Lower leg skin (tissue), 4 donors: ENCODE measurements around the gene KIFAP3. TPM values are rescaled to one million over a fixed set of nuclear protein-coding genes. Genes with fewer than 3 reads are reported as not detected.
A peak's percentile ranks its signal among the peaks of the same experiment; 100 is the strongest.

Experiments used
- DNase-seq, 2 donors: peaks; one replicate each; pipeline ENCODE4 v3.0.0-alpha.2; 2019; ENCODE audit warnings: low spot score in 2 of 2
- H3K4me3 ChIP-seq: fragments of 200-600 bp; sonication (generic); 2 replicates; pipeline ENCODE4 v1.5.1; 2017; ENCODE audit warnings: mild to moderate bottlenecking, low read depth; ENCODE audit not compliant: poor library complexity, severe bottlenecking
- CTCF ChIP-seq, 3 donors: fragments of 450-650 bp; IDR thresholded peaks; one replicate each; pipeline ENCODE4 v1.5.1; 2016; ENCODE audit warnings: antibody characterized with exemption in 3 of 3, mild to moderate bottlenecking in 3 of 3, moderate library complexity in 2 of 3
- POLR2A ChIP-seq, 2 donors: fragments of 450-650 bp; IDR thresholded peaks; one replicate each; pipeline ENCODE4 v1.6.1; 2016 to 2017; ENCODE audit warnings: antibody characterized with exemption in 2 of 2, mild to moderate bottlenecking in 1 of 2, moderate library complexity in 1 of 2
- WGBS, 2 donors: methylation state at CpG; one replicate each; pipeline ENCODE4 v1.1.5; 2018; 5-methylcytosine and 5-hydroxymethylcytosine counted together
- intact Hi-C: fragments of 100-400 bp; cut with DNase I; formaldehyde crosslinking; loops from one replicate; pipeline ENCODE4 v1.15.0; 2023; ENCODE audit warnings: low total_unique reads
- total RNA-seq, 4 donors: library from RNA; depleted of rRNA; stranded (reverse); fragments of >200 nt; gene quantifications; one replicate each; pipeline ENCODE4 v1.1.0, GENCODE V29; 2016

Gene KIFAP3
- total RNA-seq, 4 donors from 2014 or later = 17.6 to 24.2 (median 21.9) TPM

GRCh38 chr1:169896013-169896412 lies 178.5 kb downstream of the KIFAP3 start:
- TF ChIP-seq CTCF (IDR thresholded peaks at IDR 0.05) (no peak), POLR2A (IDR thresholded peaks at IDR 0.05) (no peak)
- DNase-seq = no peak
- WGBS, 2 donors = 86 to 89% methylated on average over 4 of the region's 4 CpGs
- intact Hi-C loops = no loop called here
- H3K4me3 ChIP-seq = no peak overlapping the region

- intact Hi-C loops = no loop called here
- 35 to 36% methylated on average over 15 of the region's 15 CpGs for WGBS, 2 donors
- TF ChIP-seq POLR2A (IDR thresholded peaks at IDR 0.05) (no peak), CTCF (IDR thresholded peaks at IDR 0.05) (no peak)
- H3K4me3 ChIP-seq = no peak overlapping the region
- no peak for DNase-seq
Measured at GRCh38 chr1:169894424-169895145, 179.9 kb downstream of the KIFAP3 start.

GRCh38 chr1:169893645-169894423 lies 180.7 kb downstream of the KIFAP3 start, which contains the start of gene SCYL3:
Gene SCYL3, minus strand, starts transcription at chr1:169893896. Its CDS starts 5,056 bp downstream, at chr1:169888840.
- DNase-seq = peak; percentile 96 to 98
- WGBS, 2 donors = 0% methylated on average over 18 to 41 of the region's 52 CpGs
- intact Hi-C loops = no loop called here
- no peak for TF ChIP-seq CTCF (IDR thresholded peaks at IDR 0.05)
- TF ChIP-seq POLR2A (IDR thresholded peaks at IDR 0.05) = no peak
- peak within 1 kb of the TSS; percentile 96 for H3K4me3 ChIP-seq

- peak overlapping the region; percentile 96 for H3K4me3 ChIP-seq
- TF ChIP-seq POLR2A (IDR thresholded peaks at IDR 0.05) = no peak
- TF ChIP-seq CTCF (IDR thresholded peaks at IDR 0.05) = no peak
- intact Hi-C loops = no loop called here
- 0 to 1% methylated on average over 35 to 45 of the region's 51 CpGs for WGBS, 2 donors
- DNase-seq = peak in 1 of 2 donors; percentile 23
Measured at GRCh38 chr1:169892927-169893644, 181.4 kb downstream of the KIFAP3 start.

- DNase-seq = no peak
- WGBS, 2 donors = 34 to 39% methylated on average over 8 of the region's 8 CpGs
- intact Hi-C loops = no loop called here
- TF ChIP-seq CTCF (IDR thresholded peaks at IDR 0.05) (no peak), POLR2A (IDR thresholded peaks at IDR 0.05) (no peak)
- H3K4me3 ChIP-seq = peak overlapping the region; percentile 96
Measured at GRCh38 chr1:169892176-169892926, 182.1 kb downstream of the KIFAP3 start.
